IPS-18c (cell line): ENCODE results near the gene CDH24.

Experiments
- H3K4me3 ChIP-seq: 2 replicates; pipeline ENCODE4 v1.7.0; 2013; ENCODE audit warnings: low read depth, mild to moderate bottlenecking, low read length, moderate library complexity; ENCODE audit not compliant: insufficient read depth
- H3K9me3 ChIP-seq: one replicate; pipeline ENCODE4 v1.6.1; 2013; ENCODE audit warnings: mild to moderate bottlenecking, low read length, moderate library complexity; ENCODE audit not compliant: control insufficient read depth, insufficient read depth

The CDH24 gene

GRCh38 chr14:23093991-23094665, 36.8 kb upstream of the CDH24 start:
- peak overlapping the region; percentile 100 for H3K4me3 ChIP-seq
- no peaks in the 10 kb centered on the region for H3K9me3 ChIP-seq

DNA sequence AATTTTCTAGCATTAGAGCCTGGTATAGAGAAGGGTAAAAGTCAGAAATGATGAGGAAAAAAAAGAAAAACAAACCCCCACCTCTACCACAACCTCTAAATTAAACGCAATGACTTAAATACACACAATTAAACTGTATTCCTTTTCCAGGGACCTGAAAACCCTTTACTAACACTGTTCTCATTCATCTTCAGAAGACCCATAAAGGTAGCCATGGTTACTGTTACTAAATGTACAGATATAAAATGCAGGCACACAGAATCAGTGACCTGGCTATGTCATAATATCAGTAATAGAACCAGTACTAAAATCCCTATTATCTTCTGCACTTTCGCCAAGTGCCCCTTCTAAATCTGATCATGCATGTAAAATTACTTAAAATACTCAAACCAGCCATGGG, 36.2 kb upstream of the CDH24 start:
- Histone ChIP-seq H3K9me3 (no peaks in the 10 kb centered on the region), H3K4me3 (peak overlapping the region; percentile 100; the same call in 1 of the 2 replicates)

GRCh38 chr14:23093104-23093503, 35.8 kb upstream of the CDH24 start:
- H3K9me3 ChIP-seq: no peaks in the 10 kb centered on the region
- H3K4me3 ChIP-seq: no peak overlapping the region

GRCh38 chr14:23091294-23092225, 34.2 kb upstream of the CDH24 start:
- H3K9me3 ChIP-seq: no peaks in the 10 kb centered on the region
- no peak overlapping the region for H3K4me3 ChIP-seq

GRCh38 chr14:23090254-23090636, 32.9 kb upstream of the CDH24 start:
- Histone ChIP-seq H3K9me3 (no peaks in the 10 kb centered on the region), H3K4me3 (no peak overlapping the region)

- no peaks in the 10 kb centered on the region for H3K9me3 ChIP-seq
- H3K4me3 ChIP-seq: no peak overlapping the region
These were observed 32.4 kb upstream of the CDH24 start for GRCh38 chr14:23089498-23090253.

GRCh38 chr14:23086565-23086964, 29.2 kb upstream of the CDH24 start:
- Histone ChIP-seq H3K4me3 (no peak overlapping the region), H3K9me3 (no peaks in the 10 kb centered on the region)

DNA sequence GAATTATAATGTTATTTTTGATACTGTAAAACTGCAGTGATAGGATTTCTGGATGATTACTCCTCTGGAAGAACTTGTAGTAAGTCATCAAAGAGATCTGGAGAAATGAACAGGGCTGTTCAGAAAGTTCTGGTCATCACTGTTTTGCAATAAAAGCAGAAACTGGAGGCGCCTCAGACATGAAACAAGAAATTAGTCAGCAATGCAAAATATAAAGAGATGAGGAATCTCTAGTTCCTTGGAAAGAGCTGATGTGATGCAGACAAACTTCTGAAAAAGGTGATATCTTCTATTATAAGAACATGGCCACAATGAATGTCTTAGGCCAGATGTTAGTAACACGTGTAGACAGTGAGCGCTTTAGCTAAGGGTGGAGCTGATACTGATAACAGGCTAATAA, 28.1 kb upstream of the CDH24 start:
- Histone ChIP-seq H3K4me3 (no peak overlapping the region), H3K9me3 (no peaks in the 10 kb centered on the region)

DNA sequence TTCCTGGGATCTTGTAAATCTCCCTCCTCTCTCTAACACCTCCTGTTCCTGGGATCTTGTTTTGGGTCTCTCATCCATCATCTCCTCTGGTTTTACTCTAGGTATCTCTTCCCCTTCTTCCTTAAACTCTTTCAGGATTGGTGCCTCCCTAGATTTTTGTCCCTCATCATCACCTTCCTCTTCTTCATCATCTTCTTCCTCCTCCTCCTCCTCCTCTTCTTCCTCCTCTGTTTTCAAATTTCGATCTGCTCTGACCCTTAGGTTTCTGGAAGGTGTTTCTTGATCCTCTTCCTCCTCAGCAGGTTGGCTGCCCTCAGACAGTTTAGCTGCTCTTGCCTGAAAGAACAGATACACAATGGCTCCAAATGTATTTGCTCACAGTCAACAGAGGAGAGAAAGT, 23.2 kb upstream of the CDH24 start:
- Histone ChIP-seq H3K9me3 (no peaks in the 10 kb centered on the region), H3K4me3 (no peak overlapping the region)

GRCh38 chr14:23079716-23080115, 22.4 kb upstream of the CDH24 start:
- no peaks in the 10 kb centered on the region for H3K9me3 ChIP-seq
- H3K4me3 ChIP-seq: no peak overlapping the region

- H3K4me3 ChIP-seq: no peak overlapping the region
- H3K9me3 ChIP-seq: no peaks in the 10 kb centered on the region
These were observed 21.4 kb upstream of the CDH24 start for GRCh38 chr14:23078692-23079116.

DNA sequence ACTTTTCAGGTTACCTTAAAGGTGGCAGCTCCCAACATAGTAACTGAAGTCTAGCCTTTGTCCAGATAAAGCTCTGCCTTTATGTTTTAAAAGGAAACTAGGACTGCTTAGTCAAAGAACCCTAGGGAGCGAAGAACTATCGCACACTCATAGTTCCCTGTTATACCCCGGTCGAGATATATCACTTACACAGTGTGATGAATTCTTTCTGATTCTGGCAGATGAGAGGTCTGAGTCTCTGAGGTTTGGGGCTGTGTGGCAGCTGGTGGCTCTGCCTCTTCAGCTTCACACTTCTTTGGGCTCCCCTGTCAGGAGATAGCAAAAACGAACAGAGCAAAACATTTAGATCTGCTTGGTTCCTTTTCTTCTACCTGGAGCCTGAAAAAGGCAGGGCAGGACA, 20.6 kb upstream of the CDH24 start:
- Histone ChIP-seq H3K4me3 (no peak overlapping the region), H3K9me3 (no peaks in the 10 kb centered on the region)

GRCh38 chr14:23076785-23077408, 19.6 kb upstream of the CDH24 start:
- H3K9me3 ChIP-seq: no peaks in the 10 kb centered on the region
- no peak overlapping the region for H3K4me3 ChIP-seq

DNA sequence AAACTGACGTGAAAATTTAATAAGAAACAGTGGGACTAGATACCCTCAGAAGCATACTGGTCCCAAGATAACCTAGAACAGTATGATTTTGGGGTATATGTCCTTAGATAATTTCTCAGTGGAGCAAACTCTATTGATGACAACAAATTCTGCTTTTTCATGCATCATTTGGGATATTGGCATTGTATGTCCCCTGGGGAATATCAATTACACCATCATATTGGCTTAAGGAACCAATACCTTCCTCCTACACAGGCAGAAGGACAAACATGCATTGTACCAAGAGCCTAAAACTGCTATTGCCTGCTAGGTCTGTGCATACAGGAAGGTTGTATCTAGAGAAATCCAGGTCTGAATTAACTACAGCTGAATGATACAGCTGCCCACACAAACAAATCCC, 17.6 kb upstream of the CDH24 start:
- Histone ChIP-seq H3K9me3 (no peaks in the 10 kb centered on the region), H3K4me3 (no peak overlapping the region)

- peak overlapping the region; percentile 17 for H3K4me3 ChIP-seq
These were observed 14.7 kb upstream of the CDH24 start for GRCh38 chr14:23071921-23072539.

GRCh38 chr14:23071244-23071920, 14.1 kb upstream of the CDH24 start:
- no peaks in the 10 kb centered on the region for H3K9me3 ChIP-seq
- H3K4me3 ChIP-seq: peak overlapping the region; percentile 60

More at GRCh38 chr14:23071921-23072539, 14.7 kb upstream of the CDH24 start:
- H3K9me3 ChIP-seq: no peaks in the 10 kb centered on the region
